OCI-LY7 (cell line): ENCODE results near the gene CD164. TPM values are rescaled to one million over a fixed set of nuclear protein-coding genes. Genes with fewer than 3 reads are reported as not detected.

Experiments used
- BruUV-seq: library from RNA; stranded (reverse); fragments of 400-500 nt; replicated peaks from 2 replicates; lab custom pipeline; 2021; lab: Mats Ljungman, UMichigan
- CTCF ChIA-PET: fragments of 300-600 bp; sonication (Branson Sonifier 250); formaldehyde crosslinking; loops from one replicate; lab custom pipeline; 2022; ENCODE audit warnings: antibody characterized with exemption; ENCODE audit not compliant: unreplicated experiment; lab: Charles Lee
- POLR2A ChIA-PET: fragments of 300-600 bp; sonication (Branson Sonifier 250); formaldehyde crosslinking; loops from one replicate; lab custom pipeline; 2022; ENCODE audit warnings: antibody characterized with exemption; lab: Charles Lee
- DNase-seq: peaks from one replicate; pipeline ENCODE4 v3.0.0-alpha.2; 2015; ENCODE audit warnings: low spot score
- H2AFZ ChIP-seq: fragments of 200-600 bp; sonication (generic), shearing (Covaris generic); 2 replicates; pipeline ENCODE4 v1.6.1; 2014; ENCODE audit warnings: mild to moderate bottlenecking, antibody characterized with exemption, low read length, moderate library complexity
- H3K27ac ChIP-seq: fragments of 200-600 bp; sonication (generic); 2 replicates; pipeline ENCODE4 v1.5.1; 2014; ENCODE audit warnings: mixed run types, low read depth, mild to moderate bottlenecking, moderate library complexity, low read length, inconsistent platforms; ENCODE audit not compliant: poor library complexity, severe bottlenecking
- H3K36me3 ChIP-seq: fragments of 200-600 bp; sonication (generic); 2 replicates; pipeline ENCODE4 v1.6.1; 2014; ENCODE audit warnings: mild to moderate bottlenecking, antibody characterized with exemption, low read length, moderate library complexity, mixed read lengths; ENCODE audit not compliant: insufficient read depth
- H3K4me1 ChIP-seq: fragments of 200-600 bp; sonication (generic); 2 replicates; pipeline ENCODE4 v1.5.1; 2014; ENCODE audit warnings: mild to moderate bottlenecking, low read length; ENCODE audit not compliant: insufficient read depth, poor library complexity, severe bottlenecking
- H3K4me2 ChIP-seq: fragments of 200-600 bp; sonication (generic); 2 replicates; pipeline ENCODE4 v1.6.1; 2014; ENCODE audit warnings: mild to moderate bottlenecking, low read length
- H3K4me3 ChIP-seq: fragments of 200-600 bp; sonication (generic); 2 replicates; pipeline ENCODE4 v1.5.1; 2014; ENCODE audit warnings: mild to moderate bottlenecking, low read depth, low read length; ENCODE audit not compliant: poor library complexity, severe bottlenecking
- H3K79me2 ChIP-seq: fragments of 200-600 bp; sonication (generic); 2 replicates; pipeline ENCODE4 v1.6.1; 2016; ENCODE audit warnings: low read depth, mild to moderate bottlenecking, low read length, moderate library complexity, mixed read lengths; ENCODE audit not compliant: insufficient read depth
- H3K9me2 ChIP-seq: fragments of 200-600 bp; sonication (generic); 2 replicates; pipeline ENCODE4 v1.6.1; 2016; ENCODE audit warnings: mild to moderate bottlenecking, low read length, mixed read lengths; ENCODE audit not compliant: insufficient read depth
- H3K9me3 ChIP-seq: fragments of 200-600 bp; sonication (generic); 2 replicates; pipeline ENCODE4 v1.6.1; 2014; ENCODE audit warnings: mild to moderate bottlenecking, mixed run types, low read length, mixed read lengths
- H4K20me1 ChIP-seq: fragments of 200-600 bp; sonication (generic); 2 replicates; pipeline ENCODE4 v1.6.1; 2014; ENCODE audit warnings: mild to moderate bottlenecking, antibody characterized with exemption, low read length, moderate library complexity, mixed read lengths; ENCODE audit not compliant: insufficient read depth
- CTCF ChIP-seq: fragments of 200-600 bp; sonication (generic); conservative IDR thresholded peaks from 2 replicates; pipeline ENCODE4 v1.5.1; 2014; ENCODE audit warnings: mild to moderate bottlenecking, antibody characterized with exemption, low read length, moderate library complexity, mixed read lengths
- EZH2phosphoT487 ChIP-seq: fragments of 200-600 bp; sonication (generic); IDR thresholded peaks from 2 replicates; pipeline ENCODE4 v1.6.1; 2018; ENCODE audit warnings: low read depth, borderline replicate concordance, mild to moderate bottlenecking, mixed run types, antibody characterized with exemption, low read length, moderate library complexity, mixed read lengths
- intact Hi-C: fragments of 100-400 bp; cut with micrococcal nuclease; formaldehyde crosslinking; loops from one replicate; pipeline ENCODE4 v1.10.0; 2022; ENCODE audit not compliant: unreplicated experiment
- total RNA-seq, 2 experiments: library from RNA; depleted of rRNA in 1 of 2; stranded (reverse); fragments of >200 nt in 1 of 2; shearing (Covaris generic) in 1 of 2; gene quantifications; 2 replicates each; pipeline ENCODE4 v1.2.3, GENCODE V29; 2014 to 2022

The CD164 gene
- total RNA-seq, 2 experiments from 2014 or later = 48.7 to 107 TPM

GRCh38 chr6:109360281-109360680 lies 22.0 kb downstream of the CD164 start:
- ChIA-PET POLR2A (interaction anchor here (1.4 kb wide), 1 partner anchor 32 kb away, joined by 4 read pairs; no protein-coding TSS in a partner anchor), CTCF (no interaction called here)
- Histone ChIP-seq H3K36me3 (peaks cover 91% of the 10 kb centered on the region), H3K9me3 (no peaks in the 10 kb centered on the region; the same call in 1 of the 2 replicates), H3K27ac (no peak overlapping the region), H3K79me2 (no peaks in the 10 kb centered on the region), H3K9me2 (no peaks in the 10 kb centered on the region), H3K4me1 (no peaks in the 10 kb centered on the region), H4K20me1 (no peaks in the 10 kb centered on the region), H2AFZ (no peak overlapping the region), H3K4me3 (no peak overlapping the region), H3K4me2 (no peak overlapping the region)
- no TSS peak for BruUV-seq
- intact Hi-C loops = no loop called here
- TF ChIP-seq EZH2phosphoT487 = no peak
- TF ChIP-seq CTCF = no peak
- no peak for DNase-seq

- no peak overlapping the region for H3K4me2 ChIP-seq
- H3K79me2 ChIP-seq = no peaks in the 10 kb centered on the region
- no peak overlapping the region for H3K4me3 ChIP-seq
- H3K27ac ChIP-seq = no peak overlapping the region
- BruUV-seq = no TSS peak
- TF ChIP-seq EZH2phosphoT487 (no peak), CTCF (no peak)
- no peaks in the 10 kb centered on the region; the same call in 1 of the 2 replicates for H3K9me3 ChIP-seq
- H2AFZ ChIP-seq = no peak overlapping the region
- H3K36me3 ChIP-seq = peaks cover 81% of the 10 kb centered on the region
- H4K20me1 ChIP-seq = no peaks in the 10 kb centered on the region
- CTCF ChIA-PET = no interaction called here
- DNase-seq = no peak
- POLR2A ChIA-PET = interaction anchor here (0.7 to 1.4 kb wide), 3 partner anchors 9 to 95 kb away, joined by 3 read pairs; partner anchors contain the start of gene CD164
- no peaks in the 10 kb centered on the region for H3K9me2 ChIP-seq
- H3K4me1 ChIP-seq = no peaks in the 10 kb centered on the region
- intact Hi-C loops = no loop called here
Observed at GRCh38 chr6:109359248-109359647, 23.0 kb downstream of the CD164 start.

- Histone ChIP-seq H3K27ac (no peak overlapping the region), H2AFZ (no peak overlapping the region), H4K20me1 (no peaks in the 10 kb centered on the region), H3K36me3 (peaks cover 70% of the 10 kb centered on the region), H3K79me2 (no peaks in the 10 kb centered on the region), H3K4me2 (no peak overlapping the region), H3K4me3 (no peak overlapping the region), H3K9me2 (no peaks in the 10 kb centered on the region), H3K9me3 (no peaks in the 10 kb centered on the region; the same call in 1 of the 2 replicates), H3K4me1 (no peaks in the 10 kb centered on the region)
- no peak for DNase-seq
- intact Hi-C loops = no loop called here
- no TSS peak for BruUV-seq
- ChIA-PET CTCF (no interaction called here), POLR2A (interaction anchor here (1.4 kb wide), 1 partner anchor 10 kb away, joined by 3 read pairs; no protein-coding TSS in a partner anchor)
- TF ChIP-seq CTCF (no peak), EZH2phosphoT487 (no peak)
Observed at GRCh38 chr6:109358204-109358603, 24.1 kb downstream of the CD164 start.
